Activated CD4-positive, alpha-beta T cell treated with anti-CD3 and anti-CD28 coated beads, Interleukin-2, amount 50 U/mL, for 48 hours (primary cell): ENCODE results near the gene GSTO1.

Source experiments
- DNase-seq, 2 experiments: peaks; one replicate each; pipeline ENCODE4 v3.0.0-alpha.2; 2020

Gene GSTO1

DNA sequence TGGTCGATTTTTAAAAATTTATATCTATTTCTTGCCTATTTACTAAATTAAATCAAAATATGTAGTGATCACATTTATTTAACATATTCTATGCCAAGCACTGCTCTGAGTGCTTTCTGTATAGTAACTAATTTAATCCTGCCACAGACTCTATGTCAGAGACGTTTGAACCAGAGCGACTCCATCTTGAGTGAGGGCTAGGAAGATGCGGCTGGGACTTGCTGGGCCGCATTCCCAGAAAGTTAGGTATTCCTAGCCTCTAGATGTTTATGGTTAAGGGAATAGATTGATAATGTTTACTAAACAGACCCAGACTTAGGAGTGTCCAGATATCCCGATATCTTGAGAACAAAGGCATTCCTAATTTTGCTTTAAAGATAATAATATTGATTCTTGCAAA, 3.2 kb upstream of the GSTO1 start:
- DNase-seq, result no peak

DNA sequence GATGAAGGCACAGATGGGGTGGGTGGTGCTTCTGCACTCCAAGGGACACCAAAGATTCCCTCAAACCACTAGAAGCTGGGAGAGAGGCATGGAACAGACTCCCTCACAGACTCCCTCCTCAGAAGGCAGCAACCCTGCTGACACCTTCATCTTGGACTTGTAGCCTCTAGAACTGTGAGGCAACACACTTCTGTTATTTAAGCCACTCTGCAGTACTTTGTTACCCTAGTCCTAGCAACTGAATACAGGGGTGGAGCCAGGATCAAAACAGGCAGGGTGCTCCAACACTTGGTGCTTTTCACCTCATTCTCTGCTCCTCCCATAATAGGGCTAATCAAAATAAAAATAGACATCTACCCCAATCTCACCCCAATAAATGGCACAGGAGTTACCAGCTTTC, 2.3 kb upstream of the GSTO1 start:
- no peak for DNase-seq

DNA sequence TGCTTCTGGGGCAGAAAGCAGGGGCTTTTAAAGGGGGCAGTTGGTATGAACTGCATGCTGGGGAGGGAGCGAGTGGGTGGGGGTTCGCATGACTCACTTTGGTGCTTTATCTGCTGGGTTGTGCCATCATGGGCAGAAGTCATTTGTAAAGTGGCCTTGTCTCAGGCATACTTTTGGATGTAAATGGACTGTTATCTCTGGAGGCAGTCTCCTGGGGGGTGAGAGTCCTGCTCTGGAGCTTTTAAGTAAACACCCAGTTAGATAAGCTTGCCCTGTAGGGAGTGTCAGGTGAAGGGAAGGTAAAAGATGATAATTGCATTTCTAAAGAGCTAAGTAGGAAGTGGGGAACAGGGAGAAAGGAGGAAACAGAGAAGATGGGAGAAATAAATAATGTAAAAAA, 1.6 kb upstream of the GSTO1 start:
- no peak for DNase-seq

DNA sequence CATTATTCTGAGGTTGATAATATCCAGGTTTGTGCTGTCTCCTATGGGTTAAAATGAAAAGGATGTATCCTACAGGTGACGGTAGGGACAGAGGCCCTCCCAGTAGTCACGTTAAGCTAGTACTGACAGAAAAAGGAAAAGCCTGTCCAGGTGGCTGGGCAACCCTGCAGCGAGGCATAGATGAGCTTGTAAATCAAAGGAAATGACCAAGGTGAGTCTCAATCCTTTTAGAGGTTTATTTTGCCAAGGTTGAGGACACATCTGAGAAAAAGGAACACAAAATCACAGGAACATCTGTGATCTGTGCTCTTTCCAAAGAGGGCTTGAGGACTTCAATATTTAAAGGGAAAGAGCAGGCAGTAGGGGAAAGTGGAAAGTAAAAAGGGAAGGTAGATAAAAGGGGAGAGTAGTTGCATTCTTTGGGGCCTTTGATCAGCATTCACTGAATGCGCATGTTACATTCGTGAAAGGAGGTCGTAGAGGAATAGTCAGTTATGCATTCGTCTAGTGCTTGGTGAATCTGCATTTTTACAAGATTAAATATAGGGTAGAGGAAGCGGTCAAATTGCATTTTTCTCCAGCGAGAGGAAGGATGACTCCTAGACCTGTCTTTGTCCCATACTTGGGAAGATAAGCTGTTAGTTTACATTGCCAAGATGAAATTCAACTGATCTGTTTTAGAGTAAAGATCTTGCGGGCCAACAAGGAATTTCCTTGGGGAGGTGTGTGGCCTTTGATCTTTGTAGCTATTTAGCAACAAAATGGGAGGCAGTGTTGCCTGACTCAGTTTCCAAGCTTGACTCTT, 884 bp upstream of the GSTO1 start:
- no peak for DNase-seq

DNA sequence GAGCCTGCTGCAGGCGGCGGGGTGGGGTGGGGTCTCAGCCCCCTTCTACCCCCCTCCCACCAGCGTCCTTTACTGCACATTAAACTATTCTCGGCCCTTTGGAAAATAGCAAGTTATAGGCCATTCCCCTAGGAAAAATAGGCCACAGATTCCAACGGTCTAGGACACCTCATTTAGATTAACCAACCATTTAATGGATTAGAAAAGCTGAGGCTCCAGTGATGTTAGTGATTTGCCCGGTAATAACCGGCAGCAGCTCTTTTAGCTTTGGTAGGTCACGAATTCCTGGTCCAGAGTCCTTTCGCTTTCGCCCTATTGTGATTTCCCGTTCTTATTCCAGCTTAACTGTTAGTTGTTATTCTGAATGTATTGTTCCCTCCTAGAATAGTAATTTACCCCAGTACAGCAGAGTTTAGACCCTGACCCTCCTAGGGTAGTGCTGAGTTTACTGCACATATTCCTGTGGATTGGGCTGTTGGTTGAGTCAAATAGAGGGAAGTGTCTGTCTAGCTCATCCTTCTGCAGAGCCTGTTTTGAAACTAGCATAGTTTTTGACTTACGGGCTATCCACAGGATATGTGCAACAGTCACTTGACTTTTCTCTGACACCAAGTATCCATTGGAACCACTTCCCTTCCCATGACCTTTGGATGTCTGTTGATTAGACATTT, 754 bp downstream of the GSTO1 start:
- DNase-seq, result no peak

DNA sequence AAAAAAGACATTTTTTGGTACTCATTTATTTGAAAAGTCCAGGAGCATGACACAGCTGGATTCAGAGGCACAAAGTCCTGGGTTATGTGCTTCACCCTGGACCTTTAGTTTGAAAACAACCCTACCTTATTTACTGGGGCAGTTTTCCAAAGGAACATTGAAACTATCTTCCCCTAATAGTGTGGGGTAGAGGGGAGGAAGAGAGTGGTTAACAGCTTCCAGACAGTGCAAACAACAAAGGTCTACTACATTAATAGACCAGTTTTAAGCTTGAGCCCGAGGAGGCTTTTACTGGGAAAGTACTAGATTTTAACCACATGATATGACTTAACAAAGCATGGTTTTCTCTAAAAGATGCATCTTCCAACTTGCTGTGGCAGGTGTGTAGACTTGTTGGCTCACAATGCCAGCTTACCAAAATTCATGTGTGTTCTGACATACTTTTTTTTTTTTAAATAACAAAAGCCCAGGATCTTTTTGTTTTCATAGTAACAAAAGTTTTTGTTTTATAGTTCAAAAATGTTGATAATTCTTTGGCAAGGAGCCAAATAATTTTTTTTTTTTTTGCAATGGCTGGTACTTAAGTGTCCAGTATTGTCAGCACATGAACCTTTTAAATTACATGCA, 1.8 kb downstream of the GSTO1 start:
- DNase-seq, result no peak

DNA sequence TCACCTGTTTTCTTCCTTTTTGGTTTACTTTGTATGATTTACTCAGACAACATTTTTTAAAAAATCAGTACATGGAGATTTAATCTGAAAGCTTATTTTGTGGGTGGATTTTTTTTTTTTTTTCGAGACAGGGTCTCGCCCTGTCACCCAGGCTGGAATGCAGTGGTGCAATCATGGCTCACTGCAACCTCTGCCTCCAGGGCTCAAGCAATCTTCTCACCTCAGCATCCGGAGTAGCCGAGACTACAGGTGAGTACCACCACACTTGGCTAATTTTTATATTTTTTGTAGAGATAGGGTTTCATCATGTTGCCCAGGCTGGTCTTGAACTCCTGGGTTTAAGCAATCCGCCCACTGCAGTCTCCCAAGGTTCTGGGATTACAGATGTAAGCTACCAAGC, 2.5 kb downstream of the GSTO1 start:
- no peak for DNase-seq

DNA sequence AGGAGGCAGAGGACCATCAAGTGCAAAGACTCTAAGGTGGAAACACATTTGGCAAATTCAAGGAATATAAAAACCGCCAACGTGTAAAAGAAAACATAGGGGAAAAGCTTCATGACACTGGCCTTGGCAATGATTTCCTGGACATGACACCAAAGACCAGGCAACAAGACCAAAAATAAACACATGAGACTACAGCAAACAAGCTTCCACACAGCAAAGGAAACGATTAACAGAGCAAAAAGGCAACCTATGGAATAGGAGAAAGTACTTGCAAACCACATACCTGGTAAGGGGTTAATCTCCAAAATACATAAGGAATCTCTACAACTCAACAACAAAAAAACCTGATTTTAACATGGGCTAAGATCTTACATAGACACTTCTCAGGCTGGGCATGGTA, 3.5 kb downstream of the GSTO1 start:
- DNase-seq, result no peak

DNA sequence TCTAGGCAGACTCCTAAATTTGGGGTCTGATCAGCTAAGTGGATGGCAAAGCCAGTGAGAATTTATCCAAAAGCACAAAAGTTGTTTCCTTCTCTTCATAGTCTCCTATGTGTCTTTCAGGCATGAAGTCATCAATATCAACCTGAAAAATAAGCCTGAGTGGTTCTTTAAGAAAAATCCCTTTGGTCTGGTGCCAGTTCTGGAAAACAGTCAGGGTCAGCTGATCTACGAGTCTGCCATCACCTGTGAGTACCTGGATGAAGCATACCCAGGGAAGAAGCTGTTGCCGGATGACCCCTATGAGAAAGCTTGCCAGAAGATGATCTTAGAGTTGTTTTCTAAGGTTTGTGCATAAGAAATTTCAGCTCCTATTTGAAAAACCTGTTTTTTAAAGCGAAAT, 4.8 kb downstream of the GSTO1 start:
- DNase-seq, result no peak

DNA sequence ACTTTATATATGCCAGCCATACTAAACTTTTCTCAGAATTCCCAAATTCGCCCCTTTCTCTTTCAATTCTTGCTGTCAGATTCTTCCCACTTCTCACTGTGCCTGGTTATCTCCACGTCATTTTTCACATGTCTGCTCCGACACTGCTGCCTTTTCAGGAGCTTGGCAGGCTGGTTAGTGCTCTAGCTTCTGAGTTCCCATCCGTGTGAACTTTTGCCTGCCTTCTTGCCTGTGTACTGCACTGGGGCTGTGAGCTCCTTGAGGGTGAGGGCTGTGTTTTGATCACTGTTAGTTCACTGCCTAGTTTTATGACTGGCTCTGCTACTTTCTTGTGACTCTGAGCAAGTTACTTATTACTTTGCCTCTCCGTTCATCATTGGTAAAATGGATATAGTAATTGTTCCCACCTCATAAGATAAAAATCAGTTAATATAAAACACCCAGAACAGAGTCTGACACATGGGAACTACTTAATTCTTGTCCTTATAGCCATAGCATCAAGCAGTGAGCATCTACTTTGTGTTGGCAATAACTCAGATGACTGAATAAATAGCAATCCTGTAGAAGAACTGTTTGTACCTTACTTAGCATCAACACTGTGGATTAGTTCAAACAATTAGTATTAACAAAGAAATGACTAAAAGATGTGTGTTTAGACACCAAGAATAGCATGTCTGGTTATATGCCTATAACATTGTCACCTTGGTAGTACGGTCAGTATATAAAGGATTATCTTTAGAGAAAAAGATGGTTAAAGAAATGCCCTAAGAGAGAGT, 5.5 kb downstream of the GSTO1 start:
- no peak for DNase-seq

DNA sequence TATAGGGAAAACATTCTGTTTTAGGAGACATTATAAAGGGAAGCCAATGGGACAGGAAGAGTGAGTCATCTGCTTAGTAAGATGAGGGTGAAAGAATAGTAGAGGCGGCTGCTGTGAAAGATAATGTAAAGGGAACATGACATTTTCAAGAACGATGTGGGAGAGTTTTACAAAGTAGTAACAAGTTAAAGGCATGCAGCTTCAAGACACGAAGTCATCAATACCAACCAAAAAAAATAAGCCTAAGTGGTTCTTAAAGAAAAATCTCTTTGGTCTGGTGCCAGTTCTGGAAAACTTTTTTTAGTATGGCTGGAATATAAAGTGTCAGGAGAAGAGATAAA, 6.1 kb downstream of the GSTO1 start:
- no peak for DNase-seq

DNA sequence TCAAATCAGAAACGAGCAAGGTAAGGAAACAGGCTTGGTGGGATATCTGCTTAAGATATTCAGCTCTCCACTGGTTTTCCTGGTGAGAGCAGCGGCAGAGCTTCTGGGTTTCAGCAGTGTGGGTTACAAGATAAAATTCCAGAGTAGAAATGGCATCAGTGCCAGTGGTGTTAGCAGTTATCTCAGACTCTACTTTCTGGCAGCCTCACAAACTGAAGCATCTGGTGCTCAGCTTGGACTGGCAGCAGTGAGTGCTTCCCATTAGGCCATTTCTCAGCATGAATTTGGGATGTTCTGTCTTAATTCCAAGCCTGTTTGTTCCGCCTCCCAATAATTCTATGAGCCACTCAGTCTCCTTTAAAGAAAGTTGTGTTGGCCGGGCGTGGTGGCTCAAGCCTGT, 7.4 kb downstream of the GSTO1 start:
- no peak for DNase-seq

DNA sequence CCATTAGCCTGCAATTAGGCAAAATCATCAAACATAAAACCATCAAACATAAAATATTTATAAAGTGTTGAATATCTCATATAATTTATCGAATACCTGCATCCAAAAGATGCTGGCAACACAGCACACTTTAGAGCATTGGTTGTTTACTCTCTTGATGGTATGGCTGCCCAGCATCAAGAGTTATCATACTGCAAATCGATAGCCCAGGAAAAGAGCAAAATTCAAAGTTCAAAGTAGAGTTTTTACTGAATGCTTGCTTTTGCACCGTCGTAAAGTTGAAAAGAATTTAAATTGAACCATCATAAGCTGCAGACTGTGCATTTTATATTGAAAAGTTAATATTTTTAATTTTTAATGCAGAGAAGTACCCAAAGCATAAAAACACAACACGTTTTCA, 10.1 kb downstream of the GSTO1 start:
- no peak for DNase-seq

DNA sequence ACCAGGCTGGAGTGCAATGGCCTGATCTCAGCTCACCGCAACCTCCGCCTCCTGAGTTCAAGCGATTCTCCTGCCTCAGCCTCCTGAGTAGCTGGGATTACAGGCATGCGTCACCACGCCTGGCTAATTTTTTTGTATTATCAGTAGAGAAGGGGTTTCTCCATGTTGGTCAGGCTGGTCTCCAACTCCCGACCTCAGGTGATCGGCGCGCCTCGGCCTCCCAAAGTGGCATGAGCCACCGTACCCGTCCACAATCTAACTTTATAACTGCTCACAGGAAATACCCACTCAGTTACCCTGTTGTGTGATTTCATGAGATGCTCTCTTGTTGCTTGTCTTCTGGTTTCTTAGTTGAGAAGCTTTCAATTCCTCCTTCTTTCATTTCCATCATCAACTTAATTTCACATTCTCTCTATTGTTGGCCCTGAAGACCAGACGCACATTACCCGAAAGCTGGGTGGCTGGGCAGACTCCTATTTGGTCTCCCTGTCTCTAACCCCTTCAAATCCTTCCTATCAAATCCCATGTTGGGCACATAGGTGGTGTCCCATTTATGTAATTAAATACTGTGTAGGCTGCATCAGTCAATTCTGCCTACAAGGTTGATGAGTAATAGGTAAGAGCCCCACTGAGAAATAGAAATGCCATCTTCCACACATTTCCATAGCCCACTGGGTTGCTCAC, 13.2 kb downstream of the GSTO1 start:
- DNase-seq, result peak; percentile 58 to 70

DNA sequence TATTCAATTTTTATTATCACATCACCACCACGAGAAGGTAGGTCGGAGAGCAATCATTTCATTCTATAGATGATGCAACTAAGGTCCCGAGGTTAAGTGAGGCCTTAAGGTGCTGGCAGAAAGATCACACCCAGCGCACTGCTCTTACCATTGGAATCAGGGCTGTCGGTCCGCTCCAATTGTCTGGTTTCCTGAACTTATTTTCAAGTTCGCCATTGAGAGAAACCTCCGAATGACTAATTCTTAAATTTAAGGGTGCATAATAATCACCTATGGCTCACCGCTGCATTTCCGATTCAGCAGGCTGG, 13.7 kb downstream of the GSTO1 start:
- no peak for DNase-seq

DNA sequence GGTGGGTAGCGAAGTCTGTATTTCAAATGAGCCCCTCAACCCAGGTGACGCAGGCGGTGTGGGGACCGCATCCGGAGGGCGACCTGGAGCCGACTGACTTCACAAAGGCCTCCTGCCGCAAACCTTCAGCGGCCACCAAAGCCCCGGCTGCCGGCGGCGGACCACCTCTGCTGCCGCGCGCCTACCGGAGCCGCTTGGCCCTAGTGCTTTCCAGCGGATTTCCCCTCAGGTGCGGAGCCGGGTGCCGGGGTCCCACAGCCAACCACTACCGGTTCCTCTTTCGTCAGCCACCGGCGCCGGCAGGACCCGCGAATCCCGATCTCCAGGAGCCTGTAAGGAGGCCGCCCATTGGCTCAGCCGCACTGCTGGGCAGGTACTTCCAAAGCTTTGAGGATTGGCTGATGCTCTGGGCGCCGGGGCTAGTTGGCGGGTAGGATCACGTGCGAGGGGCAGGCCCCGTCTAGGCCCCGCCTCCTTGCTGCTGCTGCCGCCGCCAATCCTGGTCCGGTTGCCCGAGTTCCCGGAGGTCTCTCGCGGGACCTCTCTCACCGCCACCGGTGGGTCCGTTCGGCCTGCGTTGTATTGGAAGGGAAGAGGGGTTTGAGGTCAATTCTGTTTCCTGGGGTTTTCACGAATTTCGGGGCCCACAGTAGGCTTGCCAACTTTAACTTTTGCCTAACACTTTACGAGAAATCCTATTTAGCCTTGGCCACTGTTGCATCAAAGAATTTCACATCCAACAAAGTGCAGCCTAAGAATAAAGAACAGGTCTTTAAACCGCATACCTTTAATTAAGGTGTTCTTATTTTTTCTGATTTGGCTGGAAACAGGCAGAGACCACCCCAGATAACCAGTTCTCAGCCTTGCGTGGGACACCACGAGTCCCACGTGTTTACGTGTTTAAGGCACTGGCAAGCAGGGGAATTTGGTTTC, 14.3 kb downstream of the GSTO1 start, which contains the start of gene GSTO2:
Gene GSTO2, plus strand, starts transcription at position 472 of the 933 bp plus-strand sequence. CDS start 5,732 bp downstream, outside the sequence.
- DNase-seq, result peak; percentile 96 to 98

DNA sequence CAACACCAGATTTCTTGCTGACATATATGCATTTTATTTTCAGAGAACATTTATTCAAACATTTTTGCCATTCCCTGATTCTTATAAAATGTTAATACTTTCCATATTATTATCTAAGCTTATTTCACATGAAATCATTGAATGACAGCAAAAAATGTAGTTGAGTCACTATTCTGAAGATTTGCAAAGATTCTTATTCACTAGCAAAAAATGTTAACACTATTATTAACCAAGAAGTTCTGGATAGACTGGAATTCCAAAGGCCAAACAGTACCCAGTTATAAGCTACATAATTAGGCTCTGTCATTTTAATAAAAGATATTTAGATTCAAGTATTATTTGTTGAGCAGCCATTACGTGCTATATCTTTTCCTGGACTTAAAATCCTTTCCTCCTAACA, 18.6 kb downstream of the GSTO1 start:
- DNase-seq, result no peak

DNA sequence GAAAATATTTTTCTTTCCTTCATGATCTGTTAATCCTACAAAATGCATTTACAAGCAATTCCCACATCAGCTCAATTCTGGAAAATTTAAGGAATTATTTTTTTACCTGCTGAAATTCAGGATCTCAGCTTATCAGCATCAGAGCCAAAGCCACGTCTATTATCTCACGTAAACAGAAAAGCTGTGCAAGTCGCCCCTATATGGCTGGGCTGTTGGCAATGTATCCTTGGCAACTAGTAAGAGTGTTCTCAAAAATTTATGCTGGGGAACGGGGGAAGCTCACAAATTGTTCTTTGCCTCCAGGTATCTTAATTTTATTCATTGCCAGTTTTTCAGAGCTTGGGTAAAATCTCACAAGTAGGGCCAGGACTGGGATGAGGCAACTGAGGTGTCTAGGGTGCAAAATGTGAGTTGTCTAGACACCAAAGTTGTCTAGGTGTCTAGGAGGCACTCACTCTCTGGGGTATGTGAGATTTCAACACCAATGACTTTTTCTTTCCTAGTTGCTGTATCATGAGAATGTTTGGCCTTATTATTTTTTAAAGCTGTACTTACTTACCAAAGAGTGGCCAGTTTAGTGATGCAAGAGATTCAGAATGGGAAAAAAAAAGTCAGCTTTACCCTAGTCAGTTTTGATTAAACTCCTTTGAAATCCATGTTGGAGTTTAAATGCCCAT, 19.3 kb downstream of the GSTO1 start:
- DNase-seq, result no peak

DNA sequence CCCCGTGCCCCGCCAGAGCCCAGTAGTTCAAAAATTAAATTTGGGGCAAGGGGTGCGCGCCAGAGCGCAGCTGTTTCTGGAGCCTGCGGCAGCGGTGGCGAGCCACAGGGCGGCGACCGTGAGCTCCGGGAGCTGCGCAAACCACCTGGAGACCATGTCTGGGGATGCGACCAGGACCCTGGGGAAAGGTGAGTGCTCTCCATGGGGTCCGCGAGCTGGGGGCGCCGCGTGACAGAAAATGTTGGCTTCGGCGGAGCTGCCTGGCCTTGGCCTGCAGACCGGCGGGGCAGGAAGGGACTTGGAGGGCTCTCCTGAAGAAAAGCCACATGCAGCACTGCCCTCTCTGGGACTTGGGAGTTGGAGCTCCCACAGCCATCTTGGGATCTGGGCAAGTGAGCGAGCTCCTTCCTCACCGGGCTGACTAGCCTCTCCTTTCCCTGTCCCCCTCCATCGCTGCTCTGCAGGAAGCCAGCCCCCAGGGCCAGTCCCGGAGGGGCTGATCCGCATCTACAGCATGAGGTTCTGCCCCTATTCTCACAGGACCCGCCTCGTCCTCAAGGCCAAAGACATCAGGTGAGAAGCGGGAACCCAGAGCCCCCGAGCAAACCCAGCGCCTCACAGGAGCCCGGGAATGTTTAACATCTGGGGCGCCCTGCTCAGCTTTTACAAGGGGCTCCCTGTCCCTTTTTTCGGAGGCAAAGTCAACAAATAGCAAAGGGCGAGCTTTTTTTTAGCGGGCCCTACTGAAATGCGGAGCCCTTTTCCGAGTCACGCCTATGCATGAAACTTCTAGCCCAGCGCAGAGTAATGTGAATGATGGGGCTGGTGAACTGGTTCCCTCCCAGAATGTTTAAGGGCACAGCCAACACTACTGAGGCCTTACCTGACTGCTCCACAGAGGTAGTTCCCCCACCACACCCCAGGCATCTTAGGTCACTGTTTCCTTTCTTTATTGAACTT, 20.4 kb downstream of the GSTO1 start:
- DNase-seq, result peak; percentile 59 to 65

DNA sequence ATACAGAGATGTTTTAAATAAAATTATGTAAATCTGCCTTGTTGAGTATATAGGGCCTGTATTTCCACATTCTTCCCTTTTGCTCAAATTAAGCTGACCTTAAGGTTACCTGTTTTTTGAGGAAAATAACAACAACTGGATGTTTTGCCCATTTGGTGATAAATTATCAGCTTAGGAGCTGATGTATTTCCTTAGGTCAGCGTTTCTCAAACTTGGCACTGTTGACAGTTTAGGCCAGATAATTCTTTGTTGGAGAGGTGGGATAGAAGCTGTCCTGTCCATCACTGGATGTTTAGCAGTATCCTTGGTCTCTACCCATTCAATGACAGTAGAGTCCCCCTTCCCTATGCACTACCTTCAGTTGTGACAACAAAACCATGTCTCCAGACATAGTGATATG, 21.5 kb downstream of the GSTO1 start:
- no peak for DNase-seq
